ENCODE data around the gene FILIP1L.

The FILIP1L gene

GRCh38 chr3:99939876-99940275 is 174.4 kb downstream of the FILIP1L start:
- H3K4me3 ChIP-seq (ENCODE audit: low read depth in 1 of 2, low read length in 1 of 2) = no peak overlapping the region
- H3K9me3 ChIP-seq = no peaks in the 10 kb centered on the region
- no peaks in the 10 kb centered on the region for H3K27me3 ChIP-seq
- no peak overlapping the region for H3K27ac ChIP-seq
- H3K36me3 ChIP-seq = no peaks in the 10 kb centered on the region
- H3K4me1 ChIP-seq (ENCODE audit: control insufficient read depth in 1 of 2, insufficient read depth in 1 of 2, low read depth in 1 of 2, low read length in 1 of 2) = no peaks in the 10 kb centered on the region
- no peak for TF ChIP-seq CTCF (IDR thresholded peaks at IDR 0.05)

GRCh38 chr3:99938270-99938911 is 175.9 kb downstream of the FILIP1L start:
- H3K4me1 ChIP-seq (ENCODE audit: control insufficient read depth in 1 of 2, insufficient read depth in 1 of 2, low read depth in 1 of 2, low read length in 1 of 2) = no peaks in the 10 kb centered on the region
- H3K4me3 ChIP-seq (ENCODE audit: low read depth in 1 of 2, low read length in 1 of 2) = no peak overlapping the region
- H3K27me3 ChIP-seq = no peaks in the 10 kb centered on the region
- no peaks in the 10 kb centered on the region for H3K9me3 ChIP-seq
- H3K36me3 ChIP-seq = no peaks in the 10 kb centered on the region
- H3K27ac ChIP-seq = no peak overlapping the region
- no peak for TF ChIP-seq CTCF (IDR thresholded peaks at IDR 0.05)

GRCh38 chr3:99934975-99935797 is 179.1 kb downstream of the FILIP1L start:
- TF ChIP-seq CTCF (IDR thresholded peaks at IDR 0.05) = no peak
- Histone ChIP-seq H3K27ac (no peak overlapping the region), H3K27me3 (no peaks in the 10 kb centered on the region), H3K4me3 (ENCODE audit: low read depth in 1 of 2, low read length in 1 of 2) (no peak overlapping the region), H3K36me3 (no peaks in the 10 kb centered on the region), H3K4me1 (ENCODE audit: control insufficient read depth in 1 of 2, insufficient read depth in 1 of 2, low read depth in 1 of 2, low read length in 1 of 2) (no peaks in the 10 kb centered on the region), H3K9me3 (no peaks in the 10 kb centered on the region)

- Histone ChIP-seq H3K4me3 (ENCODE audit: low read depth in 1 of 2, low read length in 1 of 2) (no peak overlapping the region), H3K36me3 (no peaks in the 10 kb centered on the region), H3K27me3 (no peaks in the 10 kb centered on the region), H3K4me1 (ENCODE audit: control insufficient read depth in 1 of 2, insufficient read depth in 1 of 2, low read depth in 1 of 2, low read length in 1 of 2) (no peaks in the 10 kb centered on the region), H3K27ac (no peak overlapping the region), H3K9me3 (no peaks in the 10 kb centered on the region)
- TF ChIP-seq CTCF (IDR thresholded peaks at IDR 0.05) = no peak
These were observed 180.1 kb downstream of the FILIP1L start for GRCh38 chr3:99933971-99934750.

- Histone ChIP-seq H3K36me3 (no peaks in the 10 kb centered on the region), H3K9me3 (no peaks in the 10 kb centered on the region), H3K4me3 (ENCODE audit: low read depth in 1 of 2, low read length in 1 of 2) (no peak overlapping the region), H3K27me3 (no peaks in the 10 kb centered on the region), H3K27ac (no peak overlapping the region), H3K4me1 (ENCODE audit: control insufficient read depth in 1 of 2, insufficient read depth in 1 of 2, low read depth in 1 of 2, low read length in 1 of 2) (no peaks in the 10 kb centered on the region)
- TF ChIP-seq CTCF (IDR thresholded peaks at IDR 0.05) = no peak
These were observed 183.2 kb downstream of the FILIP1L start for GRCh38 chr3:99931059-99931458.

Data from neutrophil (primary cell).